ENCODE measurements around the gene SCO2.

Gene SCO2

DNA sequence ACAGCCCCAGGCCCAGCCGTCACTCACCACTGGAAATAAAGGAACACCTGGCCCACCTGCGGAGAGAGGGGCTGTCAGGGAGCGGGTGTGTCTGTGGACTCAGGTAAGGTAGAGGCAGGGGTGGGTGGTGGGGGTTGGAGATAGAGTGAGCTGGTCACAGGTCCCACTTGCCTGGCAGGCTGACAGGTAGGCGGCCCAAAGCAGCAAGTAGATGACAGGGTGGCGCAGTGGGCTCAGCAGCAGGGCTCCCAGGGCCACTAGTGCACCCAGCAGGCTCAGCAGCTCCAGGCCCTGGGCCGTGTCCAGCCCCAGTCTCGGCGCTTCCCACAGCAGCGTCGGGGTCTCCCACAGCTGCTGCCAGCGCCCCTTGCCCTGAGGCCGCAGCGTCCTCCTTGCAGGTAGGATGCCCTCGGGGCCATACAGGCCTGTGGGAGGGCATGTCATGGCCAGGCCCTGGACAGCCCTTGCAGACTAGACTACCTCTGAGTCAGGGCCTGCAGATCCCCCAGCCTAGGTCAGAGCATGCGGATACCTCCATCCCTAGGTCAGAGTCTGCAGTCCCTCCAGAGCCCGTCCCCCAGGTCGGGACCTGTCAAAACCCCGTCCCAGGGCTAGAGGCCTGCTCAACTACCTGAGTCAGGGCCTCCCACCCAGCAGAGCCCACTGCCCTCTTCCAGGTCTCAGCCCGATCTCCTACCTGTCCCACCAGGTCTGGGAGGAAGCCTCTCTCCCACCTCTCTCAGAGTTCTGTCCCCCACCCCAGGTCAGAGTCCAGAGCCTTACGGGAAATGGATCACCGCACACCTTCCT lies 18.6 kb downstream of the SCO2 start:
- no peak for TF ChIP-seq TCF12 (IDR thresholded peaks at IDR 0.05; ENCODE audit: low read depth)

DNA sequence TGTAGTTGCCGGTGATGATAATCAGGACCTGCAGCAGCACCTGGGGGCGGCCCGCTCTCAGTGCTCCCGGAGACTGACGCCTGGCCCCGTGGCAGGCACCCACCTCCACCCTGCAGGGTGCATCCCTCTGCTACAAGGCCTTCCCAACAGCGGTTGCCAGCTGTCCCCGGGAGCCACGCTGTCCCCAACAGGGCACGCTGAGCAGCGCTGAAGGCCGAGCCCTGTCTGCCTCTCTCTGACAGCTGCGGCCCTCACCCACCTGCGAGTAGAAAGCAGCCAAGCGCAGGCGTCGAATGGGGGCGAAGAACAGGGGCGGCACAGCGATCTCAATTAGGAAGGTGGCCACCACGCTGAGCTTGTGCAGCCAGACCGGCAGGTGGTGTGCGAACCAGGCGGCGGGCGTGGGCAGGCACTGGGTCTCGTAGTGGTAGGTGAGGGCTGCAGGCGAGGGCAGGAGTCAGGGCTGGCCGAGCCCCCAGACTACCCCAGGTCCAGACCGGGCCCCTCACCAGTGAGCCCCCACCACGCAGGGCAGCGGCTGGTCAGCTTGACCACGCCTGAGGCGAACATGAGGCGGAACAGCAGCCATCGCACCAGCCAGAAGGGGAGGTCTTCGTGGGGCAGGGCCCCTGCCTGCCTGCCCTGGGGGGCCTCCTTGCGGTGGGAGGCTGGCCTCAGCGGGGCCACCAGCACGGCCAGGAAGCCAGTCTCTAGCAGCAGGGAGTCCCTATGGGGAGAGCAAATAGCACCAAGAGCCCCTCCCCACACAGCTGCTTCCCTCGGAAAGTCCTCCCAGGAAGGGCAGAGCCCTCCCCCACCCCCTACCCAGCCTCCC lies 19.4 kb downstream of the SCO2 start:
- TF ChIP-seq CEBPB (IDR thresholded peaks at IDR 0.05) (no peak), EP300 (IDR thresholded peaks at IDR 0.05; ENCODE audit: borderline replicate concordance) (no peak), CREB1 (IDR thresholded peaks at IDR 0.05; ENCODE audit: low read depth) (no peak), TCF12 (IDR thresholded peaks at IDR 0.05; ENCODE audit: low read depth) (no peak), EGR1 (IDR thresholded peaks at IDR 0.05) (no peak), YY1 (IDR thresholded peaks at IDR 0.05; ENCODE audit: low read depth) (no peak), NFIC (IDR thresholded peaks at IDR 0.05) (no peak), FOXM1 (IDR thresholded peaks at IDR 0.05; ENCODE audit: borderline replicate concordance, low read depth) (no peak), RAD21 (IDR thresholded peaks at IDR 0.05; ENCODE audit: low read depth) (no peak), ZBTB7A (IDR thresholded peaks at IDR 0.05; ENCODE audit: low read depth) (no peak), TAF1 (IDR thresholded peaks at IDR 0.05; ENCODE audit: low read depth) (no peak)

GRCh38 chr22:50505276-50505775 lies 20.1 kb downstream of the SCO2 start:
- no peak for TF ChIP-seq TEAD4 (IDR thresholded peaks at IDR 0.05)
- no peak for TF ChIP-seq TCF12 (IDR thresholded peaks at IDR 0.05; ENCODE audit: low read depth)
- no peak for TF ChIP-seq NFIC (IDR thresholded peaks at IDR 0.05)
- no peak for TF ChIP-seq FOXM1 (IDR thresholded peaks at IDR 0.05; ENCODE audit: borderline replicate concordance, low read depth)
- TF ChIP-seq EP300 (IDR thresholded peaks at IDR 0.05; ENCODE audit: borderline replicate concordance) = no peak
- TF ChIP-seq CREB1 (IDR thresholded peaks at IDR 0.05; ENCODE audit: low read depth) = no peak
- TF ChIP-seq ZBTB7A (IDR thresholded peaks at IDR 0.05; ENCODE audit: low read depth) = no peak
- no peak for TF ChIP-seq RAD21 (IDR thresholded peaks at IDR 0.05; ENCODE audit: low read depth)
- TF ChIP-seq USF1 (IDR thresholded peaks at IDR 0.05) = no peak
- no peak for TF ChIP-seq YY1 (IDR thresholded peaks at IDR 0.05; ENCODE audit: low read depth)
- no peak for TF ChIP-seq TAF1 (IDR thresholded peaks at IDR 0.05; ENCODE audit: low read depth)
- TF ChIP-seq, protein P1, sequence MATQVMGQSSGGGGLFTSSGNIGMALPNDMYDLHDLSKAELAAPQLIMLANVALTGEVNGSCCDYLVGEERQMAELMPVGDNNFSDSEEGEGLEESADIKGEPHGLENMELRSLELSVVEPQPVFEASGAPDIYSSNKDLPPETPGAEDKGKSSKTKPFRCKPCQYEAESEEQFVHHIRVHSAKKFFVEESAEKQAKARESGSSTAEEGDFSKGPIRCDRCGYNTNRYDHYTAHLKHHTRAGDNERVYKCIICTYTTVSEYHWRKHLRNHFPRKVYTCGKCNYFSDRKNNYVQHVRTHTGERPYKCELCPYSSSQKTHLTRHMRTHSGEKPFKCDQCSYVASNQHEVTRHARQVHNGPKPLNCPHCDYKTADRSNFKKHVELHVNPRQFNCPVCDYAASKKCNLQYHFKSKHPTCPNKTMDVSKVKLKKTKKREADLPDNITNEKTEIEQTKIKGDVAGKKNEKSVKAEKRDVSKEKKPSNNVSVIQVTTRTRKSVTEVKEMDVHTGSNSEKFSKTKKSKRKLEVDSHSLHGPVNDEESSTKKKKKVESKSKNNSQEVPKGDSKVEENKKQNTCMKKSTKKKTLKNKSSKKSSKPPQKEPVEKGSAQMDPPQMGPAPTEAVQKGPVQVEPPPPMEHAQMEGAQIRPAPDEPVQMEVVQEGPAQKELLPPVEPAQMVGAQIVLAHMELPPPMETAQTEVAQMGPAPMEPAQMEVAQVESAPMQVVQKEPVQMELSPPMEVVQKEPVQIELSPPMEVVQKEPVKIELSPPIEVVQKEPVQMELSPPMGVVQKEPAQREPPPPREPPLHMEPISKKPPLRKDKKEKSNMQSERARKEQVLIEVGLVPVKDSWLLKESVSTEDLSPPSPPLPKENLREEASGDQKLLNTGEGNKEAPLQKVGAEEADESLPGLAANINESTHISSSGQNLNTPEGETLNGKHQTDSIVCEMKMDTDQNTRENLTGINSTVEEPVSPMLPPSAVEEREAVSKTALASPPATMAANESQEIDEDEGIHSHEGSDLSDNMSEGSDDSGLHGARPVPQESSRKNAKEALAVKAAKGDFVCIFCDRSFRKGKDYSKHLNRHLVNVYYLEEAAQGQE (IDR thresholded peaks at IDR 0.05; ENCODE audit: low read depth) = no peak
- TF ChIP-seq, protein P2, sequence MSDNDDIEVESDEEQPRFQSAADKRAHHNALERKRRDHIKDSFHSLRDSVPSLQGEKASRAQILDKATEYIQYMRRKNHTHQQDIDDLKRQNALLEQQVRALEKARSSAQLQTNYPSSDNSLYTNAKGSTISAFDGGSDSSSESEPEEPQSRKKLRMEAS (IDR thresholded peaks at IDR 0.05) = no peak
- TF ChIP-seq EGR1 (IDR thresholded peaks at IDR 0.05) = no peak
- TF ChIP-seq CEBPB (IDR thresholded peaks at IDR 0.05) = no peak

- TF ChIP-seq USF1 (IDR thresholded peaks at IDR 0.05) = no peak
- TF ChIP-seq, protein P2 (IDR thresholded peaks at IDR 0.05) = no peak
- no peak for TF ChIP-seq TAF1 (IDR thresholded peaks at IDR 0.05; ENCODE audit: low read depth)
- TF ChIP-seq ZBTB7A (IDR thresholded peaks at IDR 0.05; ENCODE audit: low read depth) = no peak
- no peak for TF ChIP-seq CREB1 (IDR thresholded peaks at IDR 0.05; ENCODE audit: low read depth)
- TF ChIP-seq TEAD4 (IDR thresholded peaks at IDR 0.05) = no peak
- TF ChIP-seq YY1 (IDR thresholded peaks at IDR 0.05; ENCODE audit: low read depth) = no peak
- TF ChIP-seq CEBPB (IDR thresholded peaks at IDR 0.05) = no peak
Observed at GRCh38 chr22:50504369-50505211, 20.8 kb downstream of the SCO2 start.

- TF ChIP-seq CREB1 (IDR thresholded peaks at IDR 0.05; ENCODE audit: low read depth) = no peak
- no peak for TF ChIP-seq NFIC (IDR thresholded peaks at IDR 0.05)
- no peak for TF ChIP-seq TEAD4 (IDR thresholded peaks at IDR 0.05)
- TF ChIP-seq FOXM1 (IDR thresholded peaks at IDR 0.05; ENCODE audit: borderline replicate concordance, low read depth) = no peak
- TF ChIP-seq CEBPB (IDR thresholded peaks at IDR 0.05) = no peak
- no peak for TF ChIP-seq TCF12 (IDR thresholded peaks at IDR 0.05; ENCODE audit: low read depth)
- TF ChIP-seq, protein P2 (IDR thresholded peaks at IDR 0.05) = no peak
- TF ChIP-seq USF1 (IDR thresholded peaks at IDR 0.05) = no peak
- no peak for TF ChIP-seq YY1 (IDR thresholded peaks at IDR 0.05; ENCODE audit: low read depth)
- TF ChIP-seq EP300 (IDR thresholded peaks at IDR 0.05; ENCODE audit: borderline replicate concordance) = no peak
- no peak for TF ChIP-seq TAF1 (IDR thresholded peaks at IDR 0.05; ENCODE audit: low read depth)
- TF ChIP-seq, protein P1 (IDR thresholded peaks at IDR 0.05; ENCODE audit: low read depth) = no peak
- TF ChIP-seq ZBTB7A (IDR thresholded peaks at IDR 0.05; ENCODE audit: low read depth) = no peak
- TF ChIP-seq RAD21 (IDR thresholded peaks at IDR 0.05; ENCODE audit: low read depth) = no peak
- TF ChIP-seq EGR1 (IDR thresholded peaks at IDR 0.05) = no peak
Observed at GRCh38 chr22:50503475-50504145, 21.8 kb downstream of the SCO2 start.

All from Ishikawa (cell line).